Fibroblast of pulmonary artery (primary cell): ENCODE data around the gene TNFRSF14.

ENCODE experiments used
- DNase-seq: peaks from one replicate; pipeline ENCODE4 v3.0.0-alpha.2; 2010; ENCODE audit warnings: low read depth
- H3K4me3 ChIP-seq: replicated peaks from 2 replicates; pipeline ENCODE4 v1.5.1; 2011; ENCODE audit warnings: low read depth, mild to moderate bottlenecking, control low read depth, low read length, moderate library complexity
- CTCF ChIP-seq: IDR thresholded peaks from 2 replicates; pipeline ENCODE4 v1.5.1; 2011; ENCODE audit warnings: mild to moderate bottlenecking, control low read depth, low read length, inconsistent platforms; ENCODE audit errors: missing control alignments

The TNFRSF14 gene

GRCh38 chr1:2522230-2522629, 33.9 kb upstream of the TNFRSF14 start:
- no peak for TF ChIP-seq CTCF
- DNase-seq = no peak
- no peak overlapping the region for H3K4me3 ChIP-seq

- H3K4me3 ChIP-seq = no peak overlapping the region
- no peak for TF ChIP-seq CTCF
- DNase-seq = no peak
Measured at GRCh38 chr1:2523191-2523890, 32.8 kb upstream of the TNFRSF14 start.

- DNase-seq = no peak
Measured at GRCh38 chr1:2523891-2524609, 32.1 kb upstream of the TNFRSF14 start.

GRCh38 chr1:2525572-2525919, 30.6 kb upstream of the TNFRSF14 start:
- peak overlapping the region; percentile 86 for H3K4me3 ChIP-seq
- TF ChIP-seq CTCF = no peak
- no peak for DNase-seq

More at GRCh38 chr1:2523891-2524609, 32.1 kb upstream of the TNFRSF14 start:
- no peak overlapping the region for H3K4me3 ChIP-seq
- no peak for TF ChIP-seq CTCF

- no peak for TF ChIP-seq CTCF
- peak; percentile 94 for DNase-seq
Measured at GRCh38 chr1:2525920-2526823, 30.0 kb upstream of the TNFRSF14 start, which contains the start of gene PANK4. PANK4 (minus strand) TSS chr1:2526596; CDS start chr1:2526587, 9 bp downstream.

GRCh38 chr1:2526824-2527555, 29.2 kb upstream of the TNFRSF14 start:
- peak overlapping the region; percentile 86 for H3K4me3 ChIP-seq
- peak; percentile 24 for DNase-seq
- TF ChIP-seq CTCF = no peak

More at GRCh38 chr1:2525920-2526823, 30.0 kb upstream of the TNFRSF14 start, which contains the start of gene PANK4:
- peak within 1 kb of the TSS; percentile 86 for H3K4me3 ChIP-seq
